ENCODE data around the gene SLC25A44.

Gene SLC25A44

GRCh38 chr1:156163712-156164111 lies 30.2 kb upstream of the SLC25A44 start:
- no peaks in the 10 kb centered on the region; the same call in 1 of the 2 replicates for H3F3A ChIP-seq (ENCODE audit: low read depth)
- H3K9ac ChIP-seq (ENCODE audit: low read depth, low read length, poor library complexity, severe bottlenecking) = no peak overlapping the region
- no peaks in the 10 kb centered on the region for H3K4me1 ChIP-seq (ENCODE audit: insufficient read depth, low read length, poor library complexity, severe bottlenecking)
- no peak overlapping the region for H2AFZ ChIP-seq (ENCODE audit: low read length)
- no peak for TF ChIP-seq EZH2phosphoT487 (IDR thresholded peaks at IDR 0.05; ENCODE audit: borderline replicate concordance)
- TF ChIP-seq, protein P1, sequence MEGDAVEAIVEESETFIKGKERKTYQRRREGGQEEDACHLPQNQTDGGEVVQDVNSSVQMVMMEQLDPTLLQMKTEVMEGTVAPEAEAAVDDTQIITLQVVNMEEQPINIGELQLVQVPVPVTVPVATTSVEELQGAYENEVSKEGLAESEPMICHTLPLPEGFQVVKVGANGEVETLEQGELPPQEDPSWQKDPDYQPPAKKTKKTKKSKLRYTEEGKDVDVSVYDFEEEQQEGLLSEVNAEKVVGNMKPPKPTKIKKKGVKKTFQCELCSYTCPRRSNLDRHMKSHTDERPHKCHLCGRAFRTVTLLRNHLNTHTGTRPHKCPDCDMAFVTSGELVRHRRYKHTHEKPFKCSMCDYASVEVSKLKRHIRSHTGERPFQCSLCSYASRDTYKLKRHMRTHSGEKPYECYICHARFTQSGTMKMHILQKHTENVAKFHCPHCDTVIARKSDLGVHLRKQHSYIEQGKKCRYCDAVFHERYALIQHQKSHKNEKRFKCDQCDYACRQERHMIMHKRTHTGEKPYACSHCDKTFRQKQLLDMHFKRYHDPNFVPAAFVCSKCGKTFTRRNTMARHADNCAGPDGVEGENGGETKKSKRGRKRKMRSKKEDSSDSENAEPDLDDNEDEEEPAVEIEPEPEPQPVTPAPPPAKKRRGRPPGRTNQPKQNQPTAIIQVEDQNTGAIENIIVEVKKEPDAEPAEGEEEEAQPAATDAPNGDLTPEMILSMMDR (conservative IDR thresholded peaks at IDR 0.05; ENCODE audit: low read length) = no peak
- no peaks in the 10 kb centered on the region for H3K9me2 ChIP-seq (replicated peaks; ENCODE audit: low read depth, low read length)
- no peaks in the 10 kb centered on the region for H3K27me3 ChIP-seq (ENCODE audit: insufficient read depth, low read length, poor library complexity, severe bottlenecking)
- H3K9me3 ChIP-seq (ENCODE audit: insufficient read depth, low read depth, low read length) = no peaks in the 10 kb centered on the region
- H3K36me3 ChIP-seq (ENCODE audit: insufficient read depth, low read length) = no peaks in the 10 kb centered on the region
- no peaks in the 10 kb centered on the region for H3K79me2 ChIP-seq (ENCODE audit: insufficient read depth, low read length)
- no peak overlapping the region for H3K4me3 ChIP-seq (ENCODE audit: low read length, poor library complexity, severe bottlenecking)
- no peak overlapping the region for H3K4me2 ChIP-seq (ENCODE audit: low read depth, low read length, poor library complexity, severe bottlenecking)
- no peaks in the 10 kb centered on the region for H4K20me1 ChIP-seq (ENCODE audit: insufficient read depth, low read length, poor library complexity, severe bottlenecking)

DNA sequence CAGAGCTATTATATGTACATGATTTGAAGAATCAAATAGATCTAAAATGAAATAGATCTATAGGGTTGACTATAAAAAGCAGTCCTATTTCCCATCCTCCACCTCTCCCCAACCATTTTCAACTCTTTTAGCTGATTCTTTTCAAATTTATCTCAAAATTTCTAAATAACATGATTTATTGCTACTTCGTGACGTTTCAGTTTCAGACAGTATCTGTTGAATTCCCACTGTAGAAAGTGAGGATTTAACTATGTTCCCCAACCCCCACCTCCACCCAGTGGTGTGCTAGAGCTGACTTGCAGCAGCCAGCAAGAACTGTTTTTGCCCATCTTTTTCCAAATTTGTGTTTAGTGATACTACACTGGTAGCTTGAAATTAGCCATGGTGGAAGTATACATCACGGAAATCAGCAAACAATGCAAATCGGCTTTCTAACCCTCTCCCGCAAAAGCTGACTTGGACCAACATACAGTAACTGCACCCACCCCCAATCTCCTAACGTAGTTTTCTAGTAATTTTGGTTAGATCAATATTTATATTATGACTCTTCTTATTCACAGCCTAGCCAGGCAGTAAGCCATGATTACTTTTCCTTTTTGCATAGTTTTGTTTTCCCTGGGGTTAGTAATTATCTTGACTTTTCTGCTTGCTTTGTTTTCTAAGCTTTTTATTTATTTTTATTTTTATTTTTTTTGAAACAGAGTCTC lies 29.6 kb upstream of the SLC25A44 start:
- H3F3A ChIP-seq (ENCODE audit: low read depth) = no peaks in the 10 kb centered on the region; the same call in 1 of the 2 replicates
- TF ChIP-seq, protein P1 (conservative IDR thresholded peaks at IDR 0.05; ENCODE audit: low read length) = no peak
- no peak for TF ChIP-seq EZH2phosphoT487 (IDR thresholded peaks at IDR 0.05; ENCODE audit: borderline replicate concordance)
- H3K4me3 ChIP-seq (ENCODE audit: low read length, poor library complexity, severe bottlenecking) = no peak overlapping the region
- no peaks in the 10 kb centered on the region for H3K27me3 ChIP-seq (ENCODE audit: insufficient read depth, low read length, poor library complexity, severe bottlenecking)
- no peaks in the 10 kb centered on the region for H3K9me2 ChIP-seq (replicated peaks; ENCODE audit: low read depth, low read length)
- no peak overlapping the region for H3K4me2 ChIP-seq (ENCODE audit: low read depth, low read length, poor library complexity, severe bottlenecking)
- H3K9me3 ChIP-seq (ENCODE audit: insufficient read depth, low read depth, low read length) = no peaks in the 10 kb centered on the region
- H3K36me3 ChIP-seq (ENCODE audit: insufficient read depth, low read length) = no peaks in the 10 kb centered on the region
- H2AFZ ChIP-seq (ENCODE audit: low read length) = no peak overlapping the region
- H3K9ac ChIP-seq (ENCODE audit: low read depth, low read length, poor library complexity, severe bottlenecking) = no peak overlapping the region
- no peaks in the 10 kb centered on the region for H3K4me1 ChIP-seq (ENCODE audit: insufficient read depth, low read length, poor library complexity, severe bottlenecking)
- H3K79me2 ChIP-seq (ENCODE audit: insufficient read depth, low read length) = no peaks in the 10 kb centered on the region
- H4K20me1 ChIP-seq (ENCODE audit: insufficient read depth, low read length, poor library complexity, severe bottlenecking) = no peaks in the 10 kb centered on the region

DNA sequence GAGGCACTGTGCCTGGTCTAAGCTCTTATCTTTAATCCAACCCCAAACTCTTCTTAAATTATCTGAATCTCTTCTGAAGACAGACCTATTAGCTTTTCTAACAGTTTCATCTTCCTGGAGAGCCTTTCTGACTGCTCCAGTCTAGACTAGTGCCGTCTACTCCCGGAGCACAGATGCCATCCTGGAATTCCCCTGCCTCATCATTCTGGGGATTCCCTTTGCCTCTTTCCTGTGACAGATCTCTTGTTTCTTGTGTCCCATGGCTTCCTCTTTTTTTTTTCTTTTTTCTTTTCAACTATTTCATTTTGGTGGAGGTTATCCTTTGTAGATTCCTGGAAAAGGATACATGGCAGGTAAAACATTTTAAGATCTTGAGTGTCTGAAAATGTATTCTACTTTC lies 28.8 kb upstream of the SLC25A44 start:
- Histone ChIP-seq H3K36me3 (ENCODE audit: insufficient read depth, low read length) (no peaks in the 10 kb centered on the region), H3K9me2 (replicated peaks; ENCODE audit: low read depth, low read length) (no peaks in the 10 kb centered on the region), H3K4me2 (ENCODE audit: low read depth, low read length, poor library complexity, severe bottlenecking) (no peak overlapping the region), H3K9ac (ENCODE audit: low read depth, low read length, poor library complexity, severe bottlenecking) (no peak overlapping the region), H3K4me3 (ENCODE audit: low read length, poor library complexity, severe bottlenecking) (no peak overlapping the region), H3F3A (ENCODE audit: low read depth) (no peaks in the 10 kb centered on the region; the same call in 1 of the 2 replicates), H4K20me1 (ENCODE audit: insufficient read depth, low read length, poor library complexity, severe bottlenecking) (no peaks in the 10 kb centered on the region), H3K27me3 (ENCODE audit: insufficient read depth, low read length, poor library complexity, severe bottlenecking) (no peaks in the 10 kb centered on the region), H3K9me3 (ENCODE audit: insufficient read depth, low read depth, low read length) (no peaks in the 10 kb centered on the region), H3K79me2 (ENCODE audit: insufficient read depth, low read length) (no peaks in the 10 kb centered on the region), H3K4me1 (ENCODE audit: insufficient read depth, low read length, poor library complexity, severe bottlenecking) (no peaks in the 10 kb centered on the region), H2AFZ (ENCODE audit: low read length) (no peak overlapping the region)
- TF ChIP-seq, protein P1 (conservative IDR thresholded peaks at IDR 0.05; ENCODE audit: low read length) = no peak
- no peak for TF ChIP-seq EZH2phosphoT487 (IDR thresholded peaks at IDR 0.05; ENCODE audit: borderline replicate concordance)
